GM21786 (cell line): ENCODE measurements around the gene TMEFF2.

Source experiments
- ATAC-seq: cut with Tn5 transposase; IDR thresholded peaks from one replicate; pipeline ENCODE4 v1.9.1; 2021; ENCODE audit not compliant: unreplicated experiment

TMEFF2 gene

DNA sequence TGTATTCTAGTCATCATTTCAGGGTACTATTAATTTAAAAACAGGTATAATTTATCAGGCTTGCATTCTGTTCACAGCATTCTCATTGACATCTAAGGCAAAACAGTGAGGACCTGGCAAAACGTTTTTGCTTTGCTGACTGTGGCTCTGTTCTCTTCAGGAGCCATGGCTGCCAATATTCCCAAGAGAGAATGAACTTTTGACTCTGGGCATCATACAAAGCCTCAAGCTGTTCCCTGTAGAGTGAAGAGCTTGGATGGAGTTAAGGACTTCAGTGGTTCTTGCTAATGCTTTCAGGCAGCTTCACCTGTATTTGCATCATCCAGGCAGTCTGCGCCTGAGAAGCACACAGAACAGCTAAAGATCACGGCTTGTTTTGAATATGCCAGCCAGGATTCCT lies 282.0 kb downstream of the TMEFF2 start:
- ATAC-seq: no peak

GRCh38 chr2:191910518-191910917 lies 284.2 kb downstream of the TMEFF2 start:
- no peak for ATAC-seq

DNA sequence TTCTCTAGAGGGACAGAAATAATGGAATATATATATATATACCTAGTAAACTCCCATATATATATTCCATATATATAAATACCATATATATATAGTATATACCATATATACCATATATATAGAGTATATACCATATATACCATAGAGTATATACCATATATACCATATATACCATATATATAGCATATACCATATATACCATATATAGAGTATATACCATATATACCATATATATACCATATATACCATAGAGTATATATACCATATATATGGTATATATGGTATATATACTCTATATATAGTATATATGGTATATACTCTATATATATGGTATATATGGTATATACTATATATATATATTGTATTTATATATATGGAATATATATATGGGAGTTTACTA lies 285.9 kb downstream of the TMEFF2 start:
- no peak for ATAC-seq

GRCh38 chr2:191907545-191907944 lies 287.2 kb downstream of the TMEFF2 start:
- ATAC-seq: no peak

DNA sequence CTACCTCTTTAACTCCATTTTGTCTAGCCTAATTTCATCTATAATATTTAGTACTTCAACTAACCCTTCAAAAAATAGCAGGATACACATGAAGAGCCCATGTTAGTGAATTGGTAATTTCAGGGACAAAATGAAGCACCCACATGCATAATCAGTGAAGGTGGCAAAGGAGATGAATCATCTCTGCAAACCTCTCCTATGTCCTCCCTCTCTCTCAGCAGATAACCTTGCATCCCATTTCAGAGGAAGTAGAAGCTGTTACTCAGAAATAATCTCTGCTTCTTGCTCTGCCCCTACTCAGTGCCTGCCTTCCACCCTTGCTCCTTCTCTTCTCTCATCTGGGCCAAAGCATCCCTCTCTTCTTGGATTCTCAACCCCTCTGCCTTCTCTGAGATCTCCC lies 287.6 kb downstream of the TMEFF2 start:
- no peak for ATAC-seq

- ATAC-seq: no peak
These were observed 289.4 kb downstream of the TMEFF2 start for GRCh38 chr2:191905336-191905735.

DNA sequence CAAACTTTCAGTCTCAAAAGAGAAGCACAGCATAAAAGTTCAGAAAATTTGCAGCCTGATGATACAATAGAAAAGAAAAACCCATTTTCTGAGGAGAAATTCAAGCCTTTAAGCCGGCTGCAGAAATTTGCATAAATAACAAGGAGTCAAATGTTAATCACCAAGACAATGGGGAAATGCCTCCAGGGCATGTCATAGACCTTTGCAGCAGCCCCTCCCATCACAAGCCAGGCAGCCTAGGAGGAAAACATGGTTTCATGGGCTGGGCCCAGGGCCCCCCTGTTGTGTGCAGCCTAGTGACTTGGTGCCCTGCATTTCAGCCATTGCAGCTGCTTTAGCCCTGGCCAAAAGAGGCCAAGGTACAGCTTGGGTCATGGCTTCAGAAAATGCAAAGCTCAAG lies 293.7 kb downstream of the TMEFF2 start:
- no peak for ATAC-seq

GRCh38 chr2:191899410-191899809 lies 295.3 kb downstream of the TMEFF2 start:
- no peak for ATAC-seq
